WTC11 (cell line): ENCODE results near the gene MCM5.

Experiments
- ARID4B ChIP-seq: sonication (generic); formaldehyde crosslinking; IDR thresholded peaks from 2 replicates; pipeline ENCODE4 v1.8.0; 2023; ENCODE audit warnings: missing genetic modification reagents, mild to moderate bottlenecking, borderline replicate concordance
- ATF6 ChIP-seq: sonication (generic); formaldehyde crosslinking; IDR thresholded peaks from 2 replicates; pipeline ENCODE4 v1.8.1; 2023; ENCODE audit warnings: mild to moderate bottlenecking, missing genetic modification reagents
- CBFB ChIP-seq: sonication (generic); formaldehyde crosslinking; IDR thresholded peaks from 2 replicates; pipeline ENCODE4 v1.8.1; 2022; ENCODE audit warnings: mild to moderate bottlenecking, low read depth, missing genetic modification reagents
- CTCF ChIP-seq: fragments of 200-600 bp; IDR thresholded peaks from 2 replicates; pipeline ENCODE4 v1.8.0; 2022; ENCODE audit warnings: antibody characterized with exemption
- E2F5 ChIP-seq: sonication (generic); formaldehyde crosslinking; IDR thresholded peaks from 2 replicates; pipeline ENCODE4 v1.8.1; 2022; ENCODE audit warnings: mild to moderate bottlenecking, moderate library complexity, missing genetic modification reagents
- KAT7 ChIP-seq: sonication (generic); formaldehyde crosslinking; IDR thresholded peaks from 2 replicates; pipeline ENCODE4 v1.8.1; 2023; ENCODE audit warnings: missing genetic modification reagents, mild to moderate bottlenecking, borderline replicate concordance
- MAX ChIP-seq: sonication (generic); formaldehyde crosslinking; IDR thresholded peaks from 2 replicates; pipeline ENCODE4 v1.8.0; 2022; ENCODE audit warnings: mild to moderate bottlenecking, missing genetic modification reagents
- NFE2L1 ChIP-seq: sonication (generic); formaldehyde crosslinking; IDR thresholded peaks from 2 replicates; pipeline ENCODE4 v1.8.1; 2023; ENCODE audit warnings: missing genetic modification reagents
- ZBTB43 ChIP-seq: sonication (generic); formaldehyde crosslinking; IDR thresholded peaks from 2 replicates; pipeline ENCODE4 v1.8.1; 2023; ENCODE audit warnings: mild to moderate bottlenecking, missing genetic modification reagents

- TF ChIP-seq CTCF (no peak), ARID4B (CRISPR knock-in tag) (no peak), CBFB (no peak), ZBTB43 (no peak), KAT7 (no peak), NFE2L1 (CRISPR knock-in tag) (no peak), ATF6 (no peak), MAX (CRISPR knock-in tag) (no peak), E2F5 (CRISPR knock-in tag) (no peak)
These were observed 60.7 kb downstream of the MCM5 start for GRCh38 chr22:35460688-35461087.
